OCI-LY1 (cell line): Measurements from ENCODE around the gene CFAP141.

Experiments
- CTCF ChIP-seq: fragments of 200-600 bp; sonication (generic), shearing (Covaris generic); IDR thresholded peaks from 2 replicates; pipeline ENCODE4 v1.5.1; 2017; ENCODE audit warnings: mild to moderate bottlenecking, antibody characterized with exemption, low read length, moderate library complexity, mixed read lengths
- EZH2 ChIP-seq: fragments of 200-600 bp; sonication (generic), shearing (Covaris generic); IDR thresholded peaks from 2 replicates; pipeline ENCODE4 v1.8.0; 2017; ENCODE audit warnings: borderline replicate concordance, mixed run types, mild to moderate bottlenecking, antibody characterized with exemption, low read length, moderate library complexity, mixed read lengths

- TF ChIP-seq EZH2 (no peak), CTCF (no peak)
These were observed 50.9 kb downstream of the CFAP141 start for GRCh38 chr1:154155251-154155650.
